Measurements from ENCODE around the gene EPOP.
A peak's percentile ranks its signal among the peaks of the same experiment; 100 is the strongest.

EPOP gene

GRCh38 chr17:38701504-38702165 is 26.9 kb upstream of the EPOP start:
- peak overlapping the region; percentile 77 for H3K4me3 ChIP-seq (replicated peaks; ENCODE audit: low read depth, low read length)
- TF ChIP-seq CTCF (IDR thresholded peaks at IDR 0.05; ENCODE audit: low read length, missing control alignments) = no peak
- peak; percentile 70 for DNase-seq (ENCODE audit: low read depth)

DNA sequence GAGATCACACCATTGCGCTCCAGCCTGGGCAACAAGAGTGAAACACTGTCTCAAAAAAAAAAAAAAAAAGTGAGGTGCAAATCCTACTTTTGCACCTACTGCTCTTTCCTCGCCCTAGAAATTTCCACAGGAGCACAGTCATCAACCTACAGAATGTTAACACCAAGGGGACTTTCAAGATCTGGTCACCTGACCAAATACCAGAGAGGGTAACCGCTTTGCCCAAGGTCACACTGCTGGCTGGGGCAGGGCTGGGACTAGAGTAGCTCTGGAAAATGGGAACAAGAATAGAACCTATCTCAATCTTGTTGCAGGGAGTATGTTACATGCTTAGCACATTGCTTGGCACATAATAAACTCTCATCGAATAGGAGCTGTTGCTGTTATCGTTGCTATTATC is 24.0 kb upstream of the EPOP start:
- no peak for TF ChIP-seq CTCF (IDR thresholded peaks at IDR 0.05; ENCODE audit: low read length, missing control alignments)
- no peak for DNase-seq (ENCODE audit: low read depth)
- no peak overlapping the region for H3K4me3 ChIP-seq (replicated peaks; ENCODE audit: low read depth, low read length)

DNA sequence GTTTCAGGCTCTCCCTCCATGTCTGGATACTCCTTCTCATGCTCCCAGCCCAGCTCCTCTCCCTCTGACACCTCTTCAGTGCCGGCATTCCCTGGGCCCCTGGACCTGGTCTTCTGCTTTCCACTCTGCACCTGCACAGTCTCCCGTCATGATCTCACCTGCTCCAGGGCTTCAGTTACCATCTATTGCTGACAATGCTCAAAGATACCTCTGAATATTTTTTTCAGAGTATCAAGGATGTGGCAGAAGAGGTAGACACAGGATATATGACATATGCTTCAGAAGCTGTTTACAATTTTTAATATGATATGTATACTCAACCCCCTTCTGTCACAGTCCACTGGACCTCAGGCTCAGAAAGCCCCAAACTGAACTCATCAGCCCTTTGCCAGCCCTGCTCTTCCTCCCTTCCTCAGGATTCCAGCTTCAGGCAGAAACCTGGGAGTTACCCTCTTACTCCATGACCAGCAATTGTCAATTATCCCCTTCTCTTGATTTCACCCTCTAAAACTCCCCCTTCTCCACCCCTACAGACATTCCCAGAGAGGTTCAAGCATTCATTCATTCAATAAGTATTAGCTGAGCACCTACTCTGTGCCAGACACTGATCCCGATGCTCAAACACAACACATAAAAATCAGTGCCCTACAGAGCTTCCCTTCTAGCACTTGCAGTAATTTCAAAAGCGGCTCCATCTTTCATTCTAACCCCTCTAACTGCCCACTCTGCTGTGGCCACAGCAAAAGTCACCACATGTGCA is 22.5 kb upstream of the EPOP start:
- DNase-seq (ENCODE audit: low read depth) = no peak
- no peak overlapping the region for H3K4me3 ChIP-seq (replicated peaks; ENCODE audit: low read depth, low read length)
- no peak for TF ChIP-seq CTCF (IDR thresholded peaks at IDR 0.05; ENCODE audit: low read length, missing control alignments)

- H3K4me3 ChIP-seq (replicated peaks; ENCODE audit: low read depth, low read length) = no peak overlapping the region
- no peak for TF ChIP-seq CTCF (IDR thresholded peaks at IDR 0.05; ENCODE audit: low read length, missing control alignments)
- peak; percentile 93 for DNase-seq (ENCODE audit: low read depth)
These were observed 19.1 kb upstream of the EPOP start for GRCh38 chr17:38693700-38694329.

DNA sequence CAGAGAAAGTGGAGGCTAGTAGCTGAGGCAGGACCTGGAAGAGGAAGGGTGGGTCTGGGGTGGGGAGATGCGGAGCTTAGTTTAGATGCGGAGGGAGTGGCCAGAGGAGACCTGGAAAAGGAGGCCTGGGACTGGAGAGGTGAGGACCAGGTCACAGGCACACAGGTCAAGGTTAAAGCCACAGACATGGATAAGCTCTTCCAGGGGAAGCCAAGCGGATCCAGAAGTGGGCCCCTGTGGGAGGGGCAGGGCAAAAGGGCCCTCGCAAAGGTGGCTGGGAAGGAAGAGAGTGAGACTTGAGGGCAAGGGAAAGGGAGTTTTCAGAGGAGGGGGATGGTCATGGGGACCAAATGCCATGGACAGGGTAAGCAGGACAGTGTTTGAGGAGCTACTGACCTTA is 16.4 kb upstream of the EPOP start:
- H3K4me3 ChIP-seq (replicated peaks; ENCODE audit: low read depth, low read length) = no peak overlapping the region
- DNase-seq (ENCODE audit: low read depth) = no peak
- no peak for TF ChIP-seq CTCF (IDR thresholded peaks at IDR 0.05; ENCODE audit: low read length, missing control alignments)

DNA sequence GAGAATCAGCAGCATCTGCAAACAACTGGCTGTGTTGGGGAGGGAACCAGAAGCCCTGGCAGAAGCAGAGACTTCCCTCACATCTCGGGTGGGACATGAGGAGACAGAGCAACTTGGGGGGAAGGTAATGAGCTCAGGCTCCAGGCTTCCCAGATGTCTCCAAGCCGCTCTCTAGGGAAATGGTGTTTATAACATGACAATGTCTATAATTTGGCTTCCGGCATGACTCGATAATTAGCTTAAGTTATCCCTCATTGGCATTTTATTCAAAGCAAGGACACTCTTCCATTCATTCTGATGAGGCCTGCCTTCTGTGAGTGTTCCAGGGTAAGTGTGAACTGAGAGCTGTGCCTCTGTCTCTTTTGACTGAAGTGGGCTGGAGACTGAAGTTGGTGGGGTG is 15.6 kb upstream of the EPOP start:
- TF ChIP-seq CTCF (IDR thresholded peaks at IDR 0.05; ENCODE audit: low read length, missing control alignments) = no peak
- no peak for DNase-seq (ENCODE audit: low read depth)
- no peak overlapping the region for H3K4me3 ChIP-seq (replicated peaks; ENCODE audit: low read depth, low read length)
